A549 (cell line): Measurements from ENCODE around the gene XYLT1. TPM values are rescaled to one million over a fixed set of nuclear protein-coding genes. Genes with fewer than 3 reads are reported as not detected.

Experiments used
- ATAC-seq, 2 experiments: fragments of 200-7000 bp in 1 of 2; fragments of >200 bp in 1 of 2; cut with Nextera tagmentation in 1 of 2; cut with Tn5 transposase in 1 of 2; 3 replicates each; pipeline versions ENCODE4 v1.8.0 to v1.9.1; 2018 to 2020; ENCODE audit warnings: mild to moderate bottlenecking in 1 of 2, moderate library complexity in 1 of 2
- CTCF ChIA-PET: fragments of 300-600 bp; sonication (Branson Sonifier 250); formaldehyde crosslinking; extraction: SDS; loops from one replicate; lab custom pipeline; 2021; ENCODE audit warnings: antibody characterized with exemption, inconsistent platforms; lab: Yijun Ruan, JAX
- POLR2A ChIA-PET: fragments of 350-600 bp; formaldehyde crosslinking; extraction: SDS; loops from one replicate; lab custom pipeline; 2021; ENCODE audit warnings: antibody characterized with exemption, inconsistent platforms; lab: Yijun Ruan, JAX
- DNase-seq, 2 experiments: peaks; one replicate each; pipeline versions ENCODE4 v3.0.0 to v3.0.0-alpha.2; 2011 to 2016; ENCODE audit warnings: low read depth in 1 of 2, low spot score in 1 of 2
- FAIRE-seq: peaks from 2 replicates; lab custom pipeline; 2011; peaks lifted over from hg19 to GRCh38; lab: Jason Lieb, UNC
- H3K27ac ChIP-seq, 2 experiments: fragments of >200 bp; sonication (Bioruptor Twin); formaldehyde crosslinking; 3 replicates each; pipeline ENCODE4 v1.5.1; 2016 to 2017
- H3K4me1 ChIP-seq: fragments of >200 bp; sonication (Bioruptor Twin); formaldehyde crosslinking; 3 replicates; pipeline ENCODE4 v1.6.1; 2016
- H3K4me2 ChIP-seq: fragments of >200 bp; sonication (Bioruptor Twin); formaldehyde crosslinking; 3 replicates; pipeline ENCODE4 v1.6.1; 2016
- H3K4me3 ChIP-seq: fragments of >200 bp; sonication (Bioruptor Twin); formaldehyde crosslinking; 3 replicates; pipeline ENCODE4 v1.5.1; 2016
- H3K9me3 ChIP-seq: fragments of >200 bp; sonication (Bioruptor Twin); formaldehyde crosslinking; 3 replicates; pipeline ENCODE4 v1.6.1; 2016
- ATOH8 ChIP-seq: fragments of 250-450 bp; sonication (Bioruptor Pico); IDR thresholded peaks from 2 replicates; pipeline ENCODE4 v1.5.0; 2020; ENCODE audit warnings: low read depth, mild to moderate bottlenecking, moderate library complexity
- BCL3 ChIP-seq: fragments of >200 bp; sonication (Bioruptor Twin); formaldehyde crosslinking; IDR thresholded peaks from 3 replicates; pipeline ENCODE4 v1.6.1; 2016
- CBX8 ChIP-seq: fragments of 200-600 bp; sonication (generic); IDR thresholded peaks from 2 replicates; pipeline ENCODE4 v1.6.1; 2016
- EHF ChIP-seq: fragments of 250-450 bp; sonication (Bioruptor Pico); IDR thresholded peaks from 2 replicates; pipeline ENCODE4 v1.5.0; 2020; ENCODE audit warnings: mild to moderate bottlenecking
- EHMT2 ChIP-seq: fragments of 200-600 bp; sonication (generic); IDR thresholded peaks from 2 replicates; pipeline ENCODE4 v1.6.1; 2016; ENCODE audit warnings: antibody characterized with exemption, low read depth, mild to moderate bottlenecking, moderate library complexity
- EP300 ChIP-seq, 2 experiments: fragments of >200 bp; sonication (Bioruptor Twin); formaldehyde crosslinking; IDR thresholded peaks; 2 replicates in 1 of 2; 3 replicates in 1 of 2; pipeline ENCODE4 v1.6.1; 2016 to 2017
- HEYL ChIP-seq: fragments of 250-450 bp; sonication (Bioruptor Pico); IDR thresholded peaks from 2 replicates; pipeline ENCODE4 v1.8.0; 2021; ENCODE audit warnings: mild to moderate bottlenecking, moderate library complexity
- KDM1A ChIP-seq: fragments of 200-600 bp; sonication (generic); IDR thresholded peaks from 2 replicates; pipeline ENCODE4 v1.6.1; 2016; ENCODE audit warnings: low read depth, mild to moderate bottlenecking
- KDM5A ChIP-seq: fragments of 200-600 bp; sonication (generic); IDR thresholded peaks from 2 replicates; pipeline ENCODE4 v1.6.1; 2016; ENCODE audit warnings: antibody characterized with exemption, mild to moderate bottlenecking
- MAFK ChIP-seq: fragments of 450-650 bp; IDR thresholded peaks from 2 replicates; pipeline ENCODE4 v1.6.1; 2014; ENCODE audit not compliant: partially characterized antibody
- MAZ ChIP-seq: fragments of 150-350 bp; IDR thresholded peaks from 2 replicates; pipeline ENCODE4 v1.6.1; 2014; ENCODE audit warnings: antibody characterized with exemption, low read depth, low read length, borderline replicate concordance
- POLR2A ChIP-seq: IDR thresholded peaks from 2 replicates; pipeline ENCODE4 v1.6.1; 2012; ENCODE audit warnings: mild to moderate bottlenecking, low read length
- POLR2AphosphoS2 ChIP-seq: conservative IDR thresholded peaks from 2 replicates; pipeline ENCODE4 v1.6.1; 2012; ENCODE audit warnings: low read length, improper control_type of control experiment, inconsistent platforms
- REST ChIP-seq: fragments of 200-600 bp; sonication (generic); IDR thresholded peaks from 2 replicates; pipeline ENCODE4 v1.6.1; 2016; ENCODE audit warnings: antibody characterized with exemption, mild to moderate bottlenecking, moderate library complexity
- RFX5 ChIP-seq: fragments of 450-650 bp; IDR thresholded peaks from 2 replicates; pipeline ENCODE4 v1.7.1; 2014; ENCODE audit warnings: antibody characterized with exemption, mild to moderate bottlenecking, moderate library complexity
- WGBS: methylation state at CpG from one replicate; pipeline ENCODE4 v1.1.6; 2017; ENCODE audit errors: missing lambda C conversion rate; 5-methylcytosine and 5-hydroxymethylcytosine counted together
- polyA plus RNA-seq, 4 experiments: library from polyadenylated mRNA; depleted of rRNA in 3 of 4; stranded (reverse); fragments of >200 nt; fragmentation: RNase III in 1 of 4; extraction: RNeasy Plus Mini Kit Qiagen cat#74134 plus additional on column Dnase treatment in 1 of 4; gene quantifications; 2 replicates in 3 of 4; 3 replicates in 1 of 4; pipeline ENCODE4 v1.2.3, GENCODE V29; 2011 to 2017
- TF ChIP-seq, protein P1 (sequence below): IDR thresholded peaks from 2 replicates; pipeline ENCODE4 v1.6.1; 2012; ENCODE audit warnings: low read depth, borderline replicate concordance

The XYLT1 gene
- polyA plus RNA-seq, 2 of the 4 experiments (the other 2 are of a cell fraction), result 0.78 to 0.88 TPM

DNA sequence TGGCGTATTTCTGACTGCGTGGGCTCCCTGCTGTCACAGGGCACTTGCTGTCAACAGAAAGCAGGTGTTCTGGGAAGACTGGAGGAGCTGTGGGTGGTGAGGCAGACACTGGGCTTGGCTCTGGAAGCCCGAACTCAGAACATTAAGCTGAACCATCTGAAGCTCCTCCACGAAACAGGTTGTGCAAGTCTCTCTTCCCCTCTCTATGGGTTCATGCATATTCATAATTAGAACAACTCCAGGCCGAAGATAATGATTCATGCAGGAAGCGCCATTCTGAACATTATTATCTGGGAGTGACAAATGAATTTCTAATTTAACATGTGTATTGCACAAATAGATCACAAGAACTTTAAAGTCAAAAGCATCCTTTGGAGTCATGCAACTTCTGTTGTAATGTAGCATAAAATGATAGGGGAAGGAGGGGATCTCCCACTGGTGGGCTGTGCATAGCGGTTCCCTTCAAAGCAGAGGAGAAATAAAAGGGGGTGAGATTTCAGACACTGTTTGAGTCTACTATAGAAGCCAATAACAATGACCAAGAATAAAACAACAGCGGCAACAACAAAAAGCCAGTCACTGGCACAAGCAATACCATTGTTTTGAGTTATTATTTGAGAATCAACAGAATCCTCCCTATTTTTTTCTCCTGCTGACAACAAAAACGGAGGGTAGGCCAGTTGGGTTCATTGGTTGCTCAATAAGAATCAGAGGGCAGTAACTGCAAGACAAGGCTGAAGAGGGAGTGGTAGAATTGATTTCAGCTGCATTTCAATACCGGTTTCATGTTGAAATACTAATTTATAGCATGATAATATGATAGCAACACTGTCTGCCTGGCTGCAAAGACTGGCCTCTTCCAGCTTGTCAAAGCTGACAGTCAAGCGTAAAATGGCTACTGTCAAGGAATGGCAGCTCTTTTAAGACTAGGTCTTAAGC lies 407.3 kb downstream of the XYLT1 start (continued):
- TF ChIP-seq BCL3 (no peak), ATOH8 (CRISPR knock-in tag) (no peak)
- TF ChIP-seq, all 56 proteins: peak for 0

- CTCF ChIA-PET, result no interaction called here
- WGBS, result 30% methylated on average over 6 of the region's 6 CpGs
Observed at GRCh38 chr16:17062676-17063075, 408.1 kb downstream of the XYLT1 start.

DNA sequence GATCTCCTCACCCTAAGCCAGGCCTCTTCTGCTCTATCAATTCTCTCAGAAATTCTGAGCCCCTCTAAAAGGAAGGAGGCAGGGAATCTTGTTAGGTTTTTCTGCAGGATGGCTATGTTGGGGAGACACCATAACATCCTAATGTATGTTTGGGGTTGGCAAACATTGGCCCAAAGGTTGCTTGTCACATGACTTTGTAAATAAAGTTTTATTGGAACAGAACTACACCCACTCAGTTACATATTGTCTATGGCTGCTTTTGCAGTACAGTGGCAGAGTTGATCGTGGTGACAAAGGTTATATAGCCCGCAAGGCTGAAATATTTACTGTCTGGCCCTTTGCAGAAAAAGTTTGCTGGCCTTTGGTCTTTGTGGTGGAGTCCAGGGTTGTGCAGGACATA lies 409.4 kb downstream of the XYLT1 start:
- DNase-seq (no peak), FAIRE-seq (no peak)

More at GRCh38 chr16:17062676-17063075, 408.1 kb downstream of the XYLT1 start:
- no peak overlapping the region for H3K27ac ChIP-seq
- no peaks in the 10 kb centered on the region for H3K9me3 ChIP-seq
- FAIRE-seq, result no peak
- no peak for ATAC-seq
- no peak overlapping the region for H3K4me2 ChIP-seq
- POLR2A ChIA-PET, result no interaction called here
- DNase-seq, result no peak
- H3K4me3 ChIP-seq, result no peak overlapping the region
- TF ChIP-seq RFX5 (no peak), REST (no peak), KDM1A (no peak)
- TF ChIP-seq, protein P1, sequence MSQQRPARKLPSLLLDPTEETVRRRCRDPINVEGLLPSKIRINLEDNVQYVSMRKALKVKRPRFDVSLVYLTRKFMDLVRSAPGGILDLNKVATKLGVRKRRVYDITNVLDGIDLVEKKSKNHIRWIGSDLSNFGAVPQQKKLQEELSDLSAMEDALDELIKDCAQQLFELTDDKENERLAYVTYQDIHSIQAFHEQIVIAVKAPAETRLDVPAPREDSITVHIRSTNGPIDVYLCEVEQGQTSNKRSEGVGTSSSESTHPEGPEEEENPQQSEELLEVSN, result no peak
- no peaks in the 10 kb centered on the region for H3K4me1 ChIP-seq

More for the DNA sequence above, 409.4 kb downstream of the XYLT1 start:
- Histone ChIP-seq H3K4me2 (no peak overlapping the region), H3K9me3 (no peaks in the 10 kb centered on the region), H3K4me3 (no peak overlapping the region), H3K27ac (no peak overlapping the region), H3K4me1 (no peaks in the 10 kb centered on the region)
- TF ChIP-seq BCL3 (no peak), POLR2AphosphoS2 (no peak), KDM5A (no peak), POLR2A (no peak), EHF (CRISPR knock-in tag) (no peak), EHMT2 (no peak), HEYL (CRISPR knock-in tag) (no peak), EP300 (IDR thresholded peaks at IDR 0.05) (no peak), CBX8 (no peak), MAZ (no peak), MAFK (no peak)
- ATAC-seq, result no peak
- WGBS, result 45% methylated on average over 2 of the region's 2 CpGs
- ChIA-PET CTCF (no interaction called here), POLR2A (no interaction called here)
